Naive thymus-derived CD8-positive, alpha-beta T cell (primary cell): Measurements from ENCODE around the gene B3GNT8. TPM values are rescaled to one million over a fixed set of nuclear protein-coding genes. Genes with fewer than 3 reads are reported as not detected.

Source experiments
- ATAC-seq, 2 donors: fragments of 150-1000 bp; cut with Tn5 transposase in 1 of 2; sonication (Bioruptor Pico), chemical (Tn5 transposase) in 1 of 2; 1 replicate in 1 of 2; 2 replicates in 1 of 2; pipeline ENCODE4 v1.10.0; 2021; ENCODE audit warnings: mild to moderate bottlenecking in 2 of 2, moderate library complexity in 2 of 2
- POLR2A ChIA-PET: fragments of 350-600 bp; sonication (Branson Sonifier 250); formaldehyde crosslinking; loops from one replicate; lab custom pipeline; 2021; ENCODE audit warnings: antibody characterized with exemption; lab: Charles Lee
- DNase-seq, 10 donors: peaks; one replicate each; pipeline versions ENCODE4 v3.0.0 to v3.0.0-alpha.2; 2020 to 2022
- H3K27ac Mint-ChIP-seq, 10 donors: one replicate each; pipeline ENCODE4 v1.8.0; 2020 to 2022; ENCODE audit warnings: mild to moderate bottlenecking in 10 of 10, mixed read lengths in 10 of 10, moderate library complexity in 4 of 10, inconsistent platforms in 1 of 10
- H3K27me3 Mint-ChIP-seq, 5 donors: one replicate each; pipeline ENCODE4 v1.8.0; 2021 to 2022; ENCODE audit warnings: mixed read lengths in 5 of 5
- H3K36me3 Mint-ChIP-seq, 3 donors: one replicate each; pipeline ENCODE4 v1.8.0; 2020 to 2022; ENCODE audit warnings: mixed read lengths in 3 of 3, mild to moderate bottlenecking in 2 of 3, inconsistent platforms in 1 of 3
- H3K4me1 Mint-ChIP-seq, 4 donors: one replicate each; pipeline ENCODE4 v1.8.0; 2021 to 2022; ENCODE audit warnings: mixed read lengths in 4 of 4
- H3K4me3 Mint-ChIP-seq, 10 donors: one replicate each; pipeline ENCODE4 v1.8.0; 2020 to 2022; ENCODE audit warnings: mild to moderate bottlenecking in 10 of 10, mixed read lengths in 10 of 10, moderate library complexity in 6 of 10, inconsistent platforms in 1 of 10
- H3K9me3 Mint-ChIP-seq, 9 donors: one replicate each; pipeline ENCODE4 v1.8.0; 2020 to 2022; ENCODE audit warnings: mixed read lengths in 9 of 9, mild to moderate bottlenecking in 3 of 9, inconsistent platforms in 1 of 9, moderate library complexity in 1 of 9
- polyA plus RNA-seq, 3 donors: library from polyadenylated mRNA; unstranded; fragments of 300-500 nt; fragmentation: Illumina TruSeq; gene quantifications; one replicate each; pipeline ENCODE4 v1.2.3, GENCODE V29; 2021
- total RNA-seq, 8 experiments: library from RNA in 2 of 8; stranded (reverse) in 2 of 8; gene quantifications; one replicate each; pipeline ENCODE4 v1.2.3 and lab custom pipeline; 2021 to 2026

The B3GNT8 gene
- total and polyA plus RNA-seq, 5 experiments from 2014 or later = 0.33 to 1.1 (median 0.41) TPM

DNA sequence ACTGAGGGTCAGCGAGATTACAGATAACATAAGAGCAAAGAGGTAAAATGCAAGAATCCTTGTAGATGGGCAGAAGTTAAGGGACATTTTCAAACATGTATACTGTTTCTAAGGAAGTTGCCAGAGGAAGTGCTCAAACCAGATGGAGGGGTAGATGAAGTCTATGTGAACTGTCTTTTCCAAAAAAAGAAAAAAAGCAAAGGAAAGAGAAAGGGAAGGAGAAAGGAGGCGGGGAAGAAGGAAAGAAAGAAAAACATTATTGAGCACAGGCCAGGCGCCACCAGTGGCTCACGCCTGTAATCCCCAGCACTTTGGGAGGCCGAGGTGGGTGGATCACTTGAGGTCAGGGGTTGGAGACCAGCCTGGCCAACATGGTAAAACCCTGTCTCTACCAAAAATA is 7.3 kb upstream of the B3GNT8 start:
- DNase-seq = no peak
- ATAC-seq = no peak
- POLR2A ChIA-PET = interaction anchor here (0.5 to 0.9 kb wide), 3 partner anchors 113 to 172 kb away, joined by 3 read pairs; no protein-coding TSS in a partner anchor
- Mint-ChIP-seq H3K9me3 (no peaks in the 10 kb centered on the region), H3K4me3 (peak overlapping the region in 1 of 10 donors; percentile 48), H3K36me3 (peaks cover 0 to 55% (median 3%) of the 10 kb centered on the region in 3 donors), H3K4me1 (peaks cover 10 to 27% (median 14%) of the 10 kb centered on the region in 4 donors), H3K27me3 (no peaks in the 10 kb centered on the region), H3K27ac (peak overlapping the region in 3 of 10 donors; percentile 4 to 64 (median 63))

DNA sequence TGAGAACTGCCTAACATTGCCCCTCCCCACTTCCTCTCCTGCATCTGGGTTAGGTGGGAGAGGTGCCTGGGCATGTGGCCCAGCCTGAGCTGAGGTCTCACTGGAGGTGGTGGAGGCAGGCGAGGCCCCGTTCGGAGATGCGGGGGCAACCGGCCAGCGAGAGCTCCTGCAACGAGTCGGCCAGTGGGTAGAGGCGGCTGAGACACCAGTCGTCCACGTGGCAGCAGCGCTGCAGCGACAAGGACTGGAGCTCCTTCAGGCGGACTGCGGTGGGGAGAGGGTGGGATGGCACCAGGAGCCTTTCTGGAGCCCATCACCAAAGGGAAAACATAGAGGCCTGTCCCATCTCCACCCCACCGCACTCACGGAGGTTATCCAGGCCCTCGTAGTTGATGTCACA is 6.0 kb upstream of the B3GNT8 start:
- H3K36me3 Mint-ChIP-seq = peaks cover 0 to 55% (median 3%) of the 10 kb centered on the region in 3 donors
- no peak for DNase-seq
- no peak overlapping the region for H3K4me3 Mint-ChIP-seq
- no peaks in the 10 kb centered on the region for H3K9me3 Mint-ChIP-seq
- no peak for ATAC-seq
- POLR2A ChIA-PET = no interaction called here
- no peak overlapping the region for H3K27ac Mint-ChIP-seq
- no peaks in the 10 kb centered on the region for H3K27me3 Mint-ChIP-seq
- H3K4me1 Mint-ChIP-seq = peaks cover 10 to 33% (median 26%) of the 10 kb centered on the region in 4 donors

DNA sequence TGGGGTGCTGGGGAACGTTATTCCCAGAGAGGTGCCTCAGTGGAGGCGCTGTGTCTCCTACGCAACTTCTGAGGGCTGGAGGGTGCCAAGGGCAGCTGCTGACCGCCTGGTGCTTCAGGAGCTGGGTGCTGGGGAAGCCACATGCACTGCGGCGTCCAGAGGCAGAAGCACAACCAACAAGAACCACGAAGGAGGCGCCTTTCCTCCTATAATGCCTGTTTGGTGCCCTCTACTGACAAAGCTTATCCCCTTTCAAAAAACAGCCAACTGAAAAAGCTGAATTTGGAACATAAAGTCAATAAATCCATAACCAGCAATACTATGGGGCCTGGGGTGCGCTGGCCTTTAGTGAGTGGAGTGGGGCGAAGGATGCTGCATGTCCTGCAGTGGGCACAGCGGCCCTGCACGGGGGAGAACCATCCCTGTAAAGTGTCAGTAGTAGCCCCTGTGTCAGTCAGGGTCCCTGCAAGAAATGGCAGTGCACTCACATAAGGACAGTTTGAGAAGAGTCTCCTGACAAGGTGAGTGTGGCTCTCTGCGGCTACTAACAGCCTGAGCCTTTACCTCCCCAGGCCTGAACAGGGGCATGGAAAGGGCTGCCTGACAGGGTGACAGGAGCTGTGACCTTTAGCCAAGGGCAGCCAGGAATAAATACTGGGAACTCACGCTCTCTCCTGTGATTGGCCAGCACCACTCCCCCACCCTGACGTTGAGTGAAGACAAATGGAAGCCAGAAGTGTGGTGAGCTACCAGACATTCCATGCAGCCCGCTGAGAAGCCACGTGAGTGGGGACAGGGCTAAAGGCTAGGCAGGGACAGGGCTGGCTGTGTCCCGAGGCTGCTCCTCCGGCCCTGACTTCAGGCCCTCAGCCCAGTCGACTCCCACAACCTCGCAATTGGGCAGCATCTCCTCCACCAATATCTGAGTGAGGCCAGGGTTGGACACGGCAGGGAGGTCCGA is 4.5 kb upstream of the B3GNT8 start:
- ATAC-seq = no peak
- Mint-ChIP-seq H3K4me1 (peaks cover 19 to 37% (median 31%) of the 10 kb centered on the region in 4 donors), H3K4me3 (no peak overlapping the region), H3K27me3 (no peaks in the 10 kb centered on the region), H3K36me3 (peaks cover 0 to 48% (median 3%) of the 10 kb centered on the region in 3 donors), H3K9me3 (no peaks in the 10 kb centered on the region), H3K27ac (peak overlapping the region in 5 of 10 donors; percentile 37 to 81 (median 61))
- DNase-seq = no peak
- POLR2A ChIA-PET = interaction anchor here (1.1 to 2.0 kb wide), 3 partner anchors 8 to 103 kb away, joined by 3 to 9 read pairs (median 4); partner anchors contain the start of gene DMAC2

DNA sequence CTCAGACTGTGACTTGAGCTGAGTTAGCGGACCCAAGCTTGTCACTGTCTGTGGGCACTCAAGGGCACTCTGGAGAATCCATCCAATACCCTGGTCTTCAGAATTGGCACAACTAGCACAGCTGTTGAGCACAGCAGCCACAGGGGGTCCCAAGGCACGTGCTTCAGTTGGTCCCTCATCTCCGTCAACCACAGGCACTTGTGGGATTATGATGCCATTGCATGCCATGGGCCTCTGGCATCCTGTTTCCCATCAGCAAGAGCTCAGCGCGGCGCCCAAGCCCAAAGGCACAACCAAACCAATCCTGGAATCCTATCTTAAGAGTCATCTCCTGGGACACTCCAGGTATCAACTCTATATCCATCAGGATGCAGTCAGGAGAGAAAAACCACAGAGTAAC is 3.7 kb upstream of the B3GNT8 start:
- ATAC-seq (no peak), DNase-seq (peak in 1 of 10 donors; percentile 21)
- H3K4me1 Mint-ChIP-seq = peaks cover 18 to 33% (median 28%) of the 10 kb centered on the region in 4 donors
- H3K9me3 Mint-ChIP-seq = no peaks in the 10 kb centered on the region
- H3K36me3 Mint-ChIP-seq = peaks cover 0 to 40% (median 3%) of the 10 kb centered on the region in 3 donors
- peak overlapping the region in 1 of 10 donors; percentile 30 for H3K4me3 Mint-ChIP-seq
- POLR2A ChIA-PET = interaction anchor here (2.0 kb wide), 1 partner anchor 9 kb away, joined by 9 read pairs; the partner anchor contains the start of gene DMAC2
- no peaks in the 10 kb centered on the region for H3K27me3 Mint-ChIP-seq
- peak overlapping the region in 3 of 10 donors; percentile 37 to 56 (median 43) for H3K27ac Mint-ChIP-seq

DNA sequence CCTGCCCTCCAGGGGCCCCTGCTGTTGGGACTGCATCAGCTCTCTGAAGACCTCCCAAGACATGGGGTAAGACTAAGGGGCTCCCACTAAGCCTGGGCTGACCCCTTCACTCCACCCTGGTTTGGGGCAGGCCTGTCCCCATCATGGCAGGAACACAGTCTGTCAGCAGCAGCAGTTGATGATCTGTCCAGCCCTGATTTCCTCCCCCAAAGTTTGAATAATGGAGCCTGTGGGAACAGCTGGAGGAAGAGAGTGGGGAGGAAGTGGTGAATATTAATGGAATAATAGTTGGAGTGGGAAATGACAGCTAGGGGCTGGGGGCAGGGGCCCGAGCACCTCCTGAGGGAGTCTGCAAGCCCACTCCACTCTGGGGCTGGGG is 1.3 kb upstream of the B3GNT8 start:
- peak overlapping the region; percentile 11 to 99 (median 53) for H3K4me3 Mint-ChIP-seq
- peak overlapping the region in 8 of 10 donors; percentile 29 to 98 (median 72) for H3K27ac Mint-ChIP-seq
- no peaks in the 10 kb centered on the region for H3K9me3 Mint-ChIP-seq
- DNase-seq (no peak), ATAC-seq (no peak)
- H3K36me3 Mint-ChIP-seq = peaks cover 0 to 28% (median 3%) of the 10 kb centered on the region in 3 donors
- H3K4me1 Mint-ChIP-seq = peaks cover 16 to 36% (median 31%) of the 10 kb centered on the region in 4 donors
- no peaks in the 10 kb centered on the region for H3K27me3 Mint-ChIP-seq
- POLR2A ChIA-PET = interaction anchor here (0.7 to 1.1 kb wide), 5 partner anchors 11 to 166 kb away, joined by 3 read pairs; partner anchors contain the start of genes B9D2 and DMAC2

DNA sequence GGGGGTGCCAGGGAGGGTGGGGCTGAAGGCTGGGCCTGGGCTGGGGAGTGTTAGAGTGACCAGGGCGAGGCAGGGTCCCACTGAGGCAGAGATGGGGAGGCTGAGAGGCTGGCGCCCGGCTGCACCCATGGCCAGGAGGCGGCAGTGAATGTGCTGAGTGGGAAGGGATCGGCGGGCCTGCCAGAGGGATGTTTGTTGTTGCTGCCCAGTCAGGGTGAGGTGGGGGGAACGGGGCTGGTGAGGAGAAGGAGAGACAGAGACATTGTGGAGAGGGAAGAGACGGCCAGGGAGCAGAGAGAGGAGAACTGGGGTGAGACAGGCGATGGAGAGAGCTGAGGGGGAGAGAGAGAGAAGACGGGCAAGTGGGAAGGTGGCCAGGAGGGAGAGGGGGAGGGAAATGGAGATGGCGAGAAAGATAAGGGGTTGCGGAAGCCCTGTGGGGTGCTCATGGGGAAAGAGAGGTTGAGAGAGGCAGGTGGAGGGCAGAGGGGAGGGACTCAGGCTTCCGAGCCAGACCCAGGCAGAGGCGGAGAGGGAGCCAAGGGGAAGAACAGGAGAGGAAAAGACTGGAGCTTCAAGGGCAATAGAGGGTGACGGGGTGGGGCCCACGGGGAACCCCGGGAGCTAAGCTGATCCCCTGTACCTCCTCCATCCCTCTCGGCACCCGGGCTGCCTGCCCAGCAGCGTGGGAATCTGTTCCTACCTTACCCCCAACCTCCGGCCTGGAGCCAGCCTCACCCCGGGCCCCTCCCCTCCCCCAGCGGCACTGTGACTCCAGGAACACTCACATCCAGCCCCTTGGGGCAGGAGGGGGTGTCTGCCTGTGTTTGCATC is 690 bp upstream of the B3GNT8 start:
- Mint-ChIP-seq H3K9me3 (no peaks in the 10 kb centered on the region), H3K36me3 (peaks cover 0 to 27% (median 3%) of the 10 kb centered on the region in 3 donors), H3K4me3 (peak overlapping the region; percentile 78 to 99 (median 86)), H3K4me1 (peaks cover 16 to 36% (median 31%) of the 10 kb centered on the region in 4 donors), H3K27ac (peak overlapping the region; percentile 89 to 98 (median 91)), H3K27me3 (no peaks in the 10 kb centered on the region)
- ATAC-seq (peak; percentile 61 to 68), DNase-seq (peak in 5 of 10 donors; percentile 23 to 55 (median 37))
- POLR2A ChIA-PET = interaction anchor here (0.7 to 1.1 kb wide), 5 partner anchors 12 to 119 kb away, joined by 3 to 4 read pairs (median 3); partner anchors contain the start of genes B9D2 and DMAC2

DNA sequence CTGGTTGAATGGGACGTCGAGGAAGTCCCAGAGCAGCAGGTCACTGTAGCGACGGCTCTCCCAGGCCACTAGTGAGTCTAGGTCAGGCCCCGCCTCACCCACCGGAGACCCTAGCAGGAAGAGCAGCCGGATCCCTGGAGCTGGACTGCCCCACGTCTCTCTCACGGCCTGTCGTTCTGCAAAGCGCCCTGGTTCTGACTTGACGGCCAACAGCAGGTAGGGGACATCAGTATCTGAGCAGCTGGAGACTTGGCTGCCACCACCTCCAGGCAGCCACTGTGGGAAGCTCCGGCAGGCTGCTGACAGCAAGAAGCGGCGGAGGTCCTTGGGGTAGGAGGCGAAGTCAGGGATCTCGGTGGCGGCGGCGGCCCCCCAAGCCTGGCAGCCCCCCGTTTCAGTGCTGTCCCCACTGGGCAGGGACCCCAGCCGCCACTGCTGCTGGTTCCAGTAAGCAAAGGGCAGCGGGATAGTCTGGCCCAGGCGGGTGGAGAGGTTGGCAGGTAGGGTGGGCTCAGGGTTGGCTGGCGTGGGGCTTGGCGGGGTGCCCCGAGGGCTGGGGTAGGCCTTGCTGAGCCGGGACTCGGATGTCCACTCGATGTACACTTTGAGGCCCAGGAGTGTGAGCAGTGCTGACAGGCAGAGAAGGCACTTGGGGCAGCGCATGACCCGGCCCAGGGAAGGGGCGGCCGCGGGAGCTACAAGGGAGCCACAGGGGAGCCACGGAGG is 895 bp downstream of the B3GNT8 start:
- H3K36me3 Mint-ChIP-seq = peaks cover 0 to 28% (median 4%) of the 10 kb centered on the region in 3 donors
- POLR2A ChIA-PET = no interaction called here

DNA sequence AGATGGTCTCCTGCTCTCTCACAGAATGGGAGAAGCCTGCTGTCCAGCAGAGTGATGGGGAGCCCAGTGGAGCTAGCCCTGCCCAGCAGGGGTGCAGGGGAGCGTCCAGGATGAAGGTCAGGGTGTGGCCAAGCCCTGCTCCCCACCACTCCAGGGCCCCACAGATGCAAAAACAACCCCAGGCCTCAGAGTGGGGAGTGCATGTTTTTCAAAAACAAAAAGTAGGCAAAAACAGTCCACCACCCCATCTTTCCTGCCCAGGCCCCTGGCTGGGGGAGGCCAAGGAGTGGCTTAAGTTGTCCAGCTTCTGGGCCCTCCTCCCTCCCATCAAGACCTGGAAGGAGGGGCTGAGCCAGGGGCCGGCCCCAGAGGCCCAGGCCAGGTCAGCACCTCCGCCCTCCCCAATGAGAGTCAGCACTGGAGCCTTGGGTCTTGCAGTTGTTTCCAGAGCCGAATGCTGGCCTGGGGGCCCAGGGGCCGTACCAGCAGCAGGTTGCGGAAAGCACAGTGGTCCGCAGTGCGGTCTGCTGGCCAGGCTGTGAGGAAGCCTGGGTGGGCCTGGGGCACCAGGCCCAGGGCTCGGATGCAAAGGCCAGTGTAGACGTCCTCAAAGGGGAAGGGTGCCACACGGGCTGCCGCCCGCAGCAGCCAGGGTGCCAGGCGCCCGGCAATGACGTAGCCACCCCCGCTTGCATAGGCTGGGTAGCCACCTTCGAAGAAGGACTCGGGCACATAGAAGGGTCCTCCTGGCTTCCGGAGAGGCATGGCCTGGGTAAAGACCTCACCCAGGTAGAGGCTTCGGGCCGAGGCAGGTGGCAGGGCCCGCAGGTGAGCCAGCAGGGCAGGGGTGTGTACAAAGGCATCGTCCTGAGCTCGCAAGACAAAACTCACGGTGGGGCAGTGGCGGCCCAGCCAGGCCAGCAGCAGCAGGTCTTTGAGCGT is 1.7 kb downstream of the B3GNT8 start:
- Mint-ChIP-seq H3K9me3 (no peaks in the 10 kb centered on the region), H3K27ac (peak overlapping the region in 5 of 10 donors; percentile 62 to 92 (median 69)), H3K4me3 (peak overlapping the region in 4 of 10 donors; percentile 43 to 83 (median 59)), H3K36me3 (peaks cover 0 to 32% (median 7%) of the 10 kb centered on the region in 3 donors), H3K4me1 (peaks cover 22 to 37% (median 30%) of the 10 kb centered on the region in 4 donors), H3K27me3 (no peaks in the 10 kb centered on the region)
- POLR2A ChIA-PET = interaction anchor here (0.5 kb wide), 1 partner anchor 47 kb away, joined by 4 read pairs; no protein-coding TSS in a partner anchor
- DNase-seq = no peak
- no peak for ATAC-seq

More for the DNA sequence above, 895 bp downstream of the B3GNT8 start:
- Mint-ChIP-seq H3K4me1 (peaks cover 21 to 33% (median 32%) of the 10 kb centered on the region in 4 donors), H3K4me3 (peak overlapping the region in 7 of 10 donors; percentile 7 to 99 (median 62)), H3K27me3 (no peaks in the 10 kb centered on the region), H3K27ac (peak overlapping the region; percentile 62 to 98 (median 84)), H3K9me3 (no peaks in the 10 kb centered on the region)
- no peak for ATAC-seq
- no peak for DNase-seq

DNA sequence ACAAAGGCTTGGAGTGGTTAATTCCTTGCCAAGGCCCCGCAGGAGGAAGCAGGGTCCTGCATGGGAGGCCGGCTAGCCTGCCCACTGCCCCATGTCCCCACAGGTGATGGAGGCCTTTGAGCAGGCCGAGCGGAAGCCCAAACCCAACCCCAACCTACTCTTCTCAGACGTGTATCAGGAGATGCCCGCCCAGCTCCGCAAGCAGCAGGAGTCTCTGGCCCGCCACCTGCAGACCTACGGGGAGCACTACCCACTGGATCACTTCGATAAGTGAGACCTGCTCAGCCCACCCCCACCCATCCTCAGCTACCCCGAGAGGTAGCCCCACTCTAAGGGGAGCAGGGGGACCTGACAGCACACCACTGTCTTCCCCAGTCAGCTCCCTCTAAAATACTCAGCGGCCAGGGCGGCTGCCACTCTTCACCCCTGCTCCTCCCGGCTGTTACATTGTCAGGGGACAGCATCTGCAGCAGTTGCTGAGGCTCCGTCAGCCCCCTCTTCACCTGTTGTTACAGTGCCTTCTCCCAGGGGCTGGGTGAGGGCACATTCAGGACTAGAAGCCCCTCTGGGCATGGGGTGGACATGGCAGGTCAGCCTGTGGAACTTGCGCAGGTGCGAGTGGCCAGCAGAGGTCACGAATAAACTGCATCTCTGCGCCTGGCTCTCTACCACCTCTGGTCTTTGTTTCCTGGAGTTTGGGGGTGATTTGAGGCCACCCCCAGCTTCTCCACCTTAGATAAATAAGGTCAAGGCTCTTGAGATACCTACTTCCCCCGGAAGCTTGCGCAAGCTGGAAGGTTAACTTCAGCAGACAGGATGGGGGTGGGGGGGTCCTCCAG is 2.6 kb downstream of the B3GNT8 start:
- H3K27me3 Mint-ChIP-seq = no peaks in the 10 kb centered on the region
- POLR2A ChIA-PET = interaction anchor here (0.5 kb wide), 1 partner anchor 46 kb away, joined by 4 read pairs; no protein-coding TSS in a partner anchor
- ATAC-seq (peak in 1 of 2 donors; percentile 16), DNase-seq (no peak)
- peaks cover 0 to 41% (median 7%) of the 10 kb centered on the region in 3 donors for H3K36me3 Mint-ChIP-seq
- H3K27ac Mint-ChIP-seq = peak overlapping the region in 5 of 10 donors; percentile 6 to 75 (median 43)
- no peaks in the 10 kb centered on the region for H3K9me3 Mint-ChIP-seq
- H3K4me1 Mint-ChIP-seq = peaks cover 22 to 37% (median 30%) of the 10 kb centered on the region in 4 donors
- H3K4me3 Mint-ChIP-seq = no peak overlapping the region

DNA sequence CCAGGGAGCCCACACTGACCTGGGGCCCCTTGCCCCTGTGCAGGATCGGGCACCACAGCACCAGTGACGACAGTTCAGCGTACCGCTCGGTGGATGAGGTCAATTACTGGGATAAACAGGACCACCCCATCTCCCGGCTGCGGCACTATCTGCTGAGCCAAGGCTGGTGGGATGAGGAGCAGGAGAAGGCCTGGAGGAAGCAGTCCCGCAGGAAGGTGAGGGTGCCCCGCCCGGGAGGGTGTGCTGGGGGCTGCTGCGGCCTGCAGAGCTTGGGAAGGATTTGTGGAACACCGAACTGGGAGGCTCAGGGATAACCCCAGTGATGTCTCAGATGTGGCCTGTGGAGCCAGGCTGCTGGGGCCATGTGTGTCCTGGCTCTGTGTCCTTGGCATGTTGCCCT is 4.2 kb downstream of the B3GNT8 start:
- no peaks in the 10 kb centered on the region for H3K9me3 Mint-ChIP-seq
- no peak for ATAC-seq
- no peak overlapping the region for H3K27ac Mint-ChIP-seq
- DNase-seq = no peak
- no peak overlapping the region for H3K4me3 Mint-ChIP-seq
- peaks cover 0 to 56% (median 7%) of the 10 kb centered on the region in 3 donors for H3K36me3 Mint-ChIP-seq
- H3K27me3 Mint-ChIP-seq = no peaks in the 10 kb centered on the region
- POLR2A ChIA-PET = interaction anchor here (0.7 kb wide), 1 partner anchor 24 kb away, joined by 4 read pairs; no protein-coding TSS in a partner anchor
- peaks cover 16 to 24% (median 18%) of the 10 kb centered on the region in 4 donors for H3K4me1 Mint-ChIP-seq
